Hindlimb muscle (tissue), 1 donor: ENCODE results near the gene SETBP1. TPM values are rescaled to one million over a fixed set of nuclear protein-coding genes. Genes with fewer than 3 reads are reported as not detected.

ENCODE experiments used
- DNase-seq: peaks from one replicate; pipeline ENCODE4 v3.0.0-alpha.2; 2013
- polyA plus RNA-seq: library from polyadenylated mRNA; unstranded; fragments of 120-200 nt; gene quantifications from one replicate; pipeline ENCODE4 v1.2.1, GENCODE V29; 2013; ENCODE audit not compliant: insufficient read length

The SETBP1 gene
- polyA plus RNA-seq, 1 donor = 19.5 TPM

- no peak for DNase-seq
Observed at GRCh38 chr18:44944461-44944860, 263.8 kb downstream of the SETBP1 start.

GRCh38 chr18:44945888-44946401 is 265.3 kb downstream of the SETBP1 start:
- DNase-seq = no peak

GRCh38 chr18:44946529-44947113 is 265.9 kb downstream of the SETBP1 start:
- DNase-seq = no peak

- DNase-seq = no peak
Observed at GRCh38 chr18:44949967-44950366, 269.3 kb downstream of the SETBP1 start.

GRCh38 chr18:44950685-44951195 is 270.1 kb downstream of the SETBP1 start:
- no peak for DNase-seq

GRCh38 chr18:44951748-44952147 is 271.1 kb downstream of the SETBP1 start:
- no peak for DNase-seq

- DNase-seq = no peak
Observed at GRCh38 chr18:44954257-44954656, 273.6 kb downstream of the SETBP1 start.

- no peak for DNase-seq
Observed at GRCh38 chr18:44955825-44956224, 275.1 kb downstream of the SETBP1 start.

GRCh38 chr18:44957025-44957424 is 276.3 kb downstream of the SETBP1 start:
- DNase-seq = no peak

GRCh38 chr18:44957461-44957860 is 276.8 kb downstream of the SETBP1 start:
- DNase-seq = no peak

- no peak for DNase-seq
Observed at GRCh38 chr18:44958040-44958439, 277.4 kb downstream of the SETBP1 start.

- no peak for DNase-seq
Observed at GRCh38 chr18:44958455-44958854, 277.8 kb downstream of the SETBP1 start.

- DNase-seq = no peak
Observed at GRCh38 chr18:44959013-44959412, 278.3 kb downstream of the SETBP1 start.

- no peak for DNase-seq
Observed at GRCh38 chr18:44960580-44960979, 279.9 kb downstream of the SETBP1 start.

GRCh38 chr18:44961288-44961995 is 280.8 kb downstream of the SETBP1 start:
- DNase-seq = no peak

- DNase-seq = no peak
Observed at GRCh38 chr18:44967599-44967998, 286.9 kb downstream of the SETBP1 start.

- DNase-seq = no peak
Observed at GRCh38 chr18:44968336-44968735, 287.6 kb downstream of the SETBP1 start.

- DNase-seq = no peak
Observed at GRCh38 chr18:44969214-44969795, 288.6 kb downstream of the SETBP1 start.

GRCh38 chr18:44973282-44973681 is 292.6 kb downstream of the SETBP1 start:
- DNase-seq = no peak

GRCh38 chr18:44974174-44974573 is 293.5 kb downstream of the SETBP1 start:
- no peak for DNase-seq

GRCh38 chr18:44977856-44978255 is 297.2 kb downstream of the SETBP1 start:
- DNase-seq = no peak

- DNase-seq = no peak
Observed at GRCh38 chr18:44979748-44980147, 299.1 kb downstream of the SETBP1 start.

GRCh38 chr18:44981121-44981520 is 300.4 kb downstream of the SETBP1 start:
- DNase-seq = peak; percentile 20

- DNase-seq = no peak
Observed at GRCh38 chr18:44986933-44987332, 306.2 kb downstream of the SETBP1 start.
